Uterus (tissue), 4 donors: ENCODE results near the gene SLC39A11. TPM values are rescaled to one million over a fixed set of nuclear protein-coding genes. Genes with fewer than 3 reads are reported as not detected.

Experiments
- DNase-seq, 2 donors: peaks; one replicate each; pipeline ENCODE4 v3.0.0-alpha.2; 2019 to 2020
- H3K27ac ChIP-seq, 2 donors: fragments of 200-600 bp; sonication (generic); 1 replicate in 1 of 2; 2 replicates in 1 of 2; pipeline ENCODE4 v1.5.1; 2016 to 2018
- H3K27me3 ChIP-seq, 2 donors: fragments of 200-600 bp; sonication (generic); one replicate each; pipeline ENCODE4 v1.5.1; 2018 to 2019; ENCODE audit warnings: control low read depth in 1 of 2
- H3K36me3 ChIP-seq, 2 donors: fragments of 200-600 bp; sonication (generic); one replicate each; pipeline ENCODE4 v1.5.1; 2019; ENCODE audit warnings: control low read depth in 1 of 2
- H3K4me1 ChIP-seq, 2 donors: fragments of 200-600 bp; sonication (generic); one replicate each; pipeline ENCODE4 v1.5.1; 2018 to 2019; ENCODE audit warnings: control low read depth in 1 of 2
- H3K4me3 ChIP-seq, 2 donors: fragments of 200-600 bp; sonication (generic); 1 replicate in 1 of 2; 2 replicates in 1 of 2; pipeline ENCODE4 v1.5.1; 2018 to 2019; ENCODE audit warnings: mild to moderate bottlenecking in 1 of 2
- H3K9me3 ChIP-seq, 2 donors: fragments of 200-600 bp; sonication (generic); one replicate each; pipeline ENCODE4 v1.5.1; 2019; ENCODE audit warnings: control low read depth in 1 of 2
- POLR2A ChIP-seq, 2 donors: fragments of 450-650 bp; IDR thresholded peaks; one replicate each; pipeline ENCODE4 v1.6.1; 2016; ENCODE audit warnings: antibody characterized with exemption in 2 of 2, mild to moderate bottlenecking in 1 of 2, moderate library complexity in 1 of 2
- intact Hi-C: fragments of 100-400 bp; cut with DNase I; formaldehyde crosslinking; loops from one replicate; pipeline ENCODE4 v1.15.1; 2023; ENCODE audit warnings: low total_unique reads
- total RNA-seq, 4 donors: library from RNA; depleted of rRNA in 3 of 4; stranded (reverse); fragments of >200 nt in 3 of 4; gene quantifications; one replicate each; pipeline versions ENCODE4 v1.1.0 to v1.2.4, GENCODE V29; 2014 to 2023
- TF ChIP-seq, protein P1 (sequence below), 4 experiments: fragments of 200-600 bp in 2 of 4; fragments of 450-650 bp in 2 of 4; sonication (generic) in 2 of 4; IDR thresholded peaks; one replicate each; pipeline ENCODE4 v1.5.1; 2016 to 2019; ENCODE audit warnings: antibody characterized with exemption in 4 of 4, mild to moderate bottlenecking in 2 of 4, moderate library complexity in 1 of 4
- donor health status: DM: yes; HTN: yes; CAD: no.

SLC39A11 gene
- total RNA-seq, 4 donors from 2014 or later = 5.4 to 56.2 (median 21.0) TPM

GRCh38 chr17:72693151-72693878 is 399.2 kb downstream of the SLC39A11 start:
- Histone ChIP-seq H3K36me3 (no peaks in the 10 kb centered on the region), H3K4me1 (no peaks in the 10 kb centered on the region), H3K27me3 (no peaks in the 10 kb centered on the region), H3K9me3 (no peaks in the 10 kb centered on the region), H3K4me3 (no peak overlapping the region), H3K27ac (no peak overlapping the region)
- intact Hi-C loops = no loop called here
- no peak for TF ChIP-seq POLR2A (IDR thresholded peaks at IDR 0.05)
- TF ChIP-seq, protein P1, sequence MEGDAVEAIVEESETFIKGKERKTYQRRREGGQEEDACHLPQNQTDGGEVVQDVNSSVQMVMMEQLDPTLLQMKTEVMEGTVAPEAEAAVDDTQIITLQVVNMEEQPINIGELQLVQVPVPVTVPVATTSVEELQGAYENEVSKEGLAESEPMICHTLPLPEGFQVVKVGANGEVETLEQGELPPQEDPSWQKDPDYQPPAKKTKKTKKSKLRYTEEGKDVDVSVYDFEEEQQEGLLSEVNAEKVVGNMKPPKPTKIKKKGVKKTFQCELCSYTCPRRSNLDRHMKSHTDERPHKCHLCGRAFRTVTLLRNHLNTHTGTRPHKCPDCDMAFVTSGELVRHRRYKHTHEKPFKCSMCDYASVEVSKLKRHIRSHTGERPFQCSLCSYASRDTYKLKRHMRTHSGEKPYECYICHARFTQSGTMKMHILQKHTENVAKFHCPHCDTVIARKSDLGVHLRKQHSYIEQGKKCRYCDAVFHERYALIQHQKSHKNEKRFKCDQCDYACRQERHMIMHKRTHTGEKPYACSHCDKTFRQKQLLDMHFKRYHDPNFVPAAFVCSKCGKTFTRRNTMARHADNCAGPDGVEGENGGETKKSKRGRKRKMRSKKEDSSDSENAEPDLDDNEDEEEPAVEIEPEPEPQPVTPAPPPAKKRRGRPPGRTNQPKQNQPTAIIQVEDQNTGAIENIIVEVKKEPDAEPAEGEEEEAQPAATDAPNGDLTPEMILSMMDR (IDR thresholded peaks at IDR 0.05) = no peak
- no peak for DNase-seq

GRCh38 chr17:72692676-72693075 is 399.8 kb downstream of the SLC39A11 start:
- H3K36me3 ChIP-seq = no peaks in the 10 kb centered on the region
- no peaks in the 10 kb centered on the region for H3K4me1 ChIP-seq
- TF ChIP-seq, protein P1 (IDR thresholded peaks at IDR 0.05) = no peak
- TF ChIP-seq POLR2A (IDR thresholded peaks at IDR 0.05) = no peak
- no peaks in the 10 kb centered on the region for H3K27me3 ChIP-seq
- intact Hi-C loops = no loop called here
- no peak overlapping the region for H3K4me3 ChIP-seq
- H3K9me3 ChIP-seq = no peaks in the 10 kb centered on the region
- DNase-seq = no peak
- no peak overlapping the region for H3K27ac ChIP-seq

DNA sequence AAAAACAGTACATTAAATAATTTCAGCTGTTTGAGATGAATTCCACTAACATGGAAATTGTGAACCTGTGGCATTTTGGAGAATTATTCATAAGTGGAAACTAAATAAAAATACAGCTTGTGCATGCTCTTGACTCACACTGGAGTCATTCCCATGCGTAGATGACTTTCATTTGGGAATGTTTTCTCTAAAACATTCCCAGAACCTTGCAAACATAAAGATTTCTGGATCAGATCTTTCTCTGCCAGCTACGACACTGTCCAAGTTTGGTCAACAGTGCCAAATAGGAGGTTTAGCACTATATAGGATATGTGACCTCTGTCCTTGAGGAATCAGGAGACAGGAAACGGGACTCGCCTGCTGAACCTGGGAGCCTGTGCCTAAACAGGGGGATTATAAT is 400.9 kb downstream of the SLC39A11 start:
- intact Hi-C loops = no loop called here
- no peaks in the 10 kb centered on the region for H3K36me3 ChIP-seq

DNA sequence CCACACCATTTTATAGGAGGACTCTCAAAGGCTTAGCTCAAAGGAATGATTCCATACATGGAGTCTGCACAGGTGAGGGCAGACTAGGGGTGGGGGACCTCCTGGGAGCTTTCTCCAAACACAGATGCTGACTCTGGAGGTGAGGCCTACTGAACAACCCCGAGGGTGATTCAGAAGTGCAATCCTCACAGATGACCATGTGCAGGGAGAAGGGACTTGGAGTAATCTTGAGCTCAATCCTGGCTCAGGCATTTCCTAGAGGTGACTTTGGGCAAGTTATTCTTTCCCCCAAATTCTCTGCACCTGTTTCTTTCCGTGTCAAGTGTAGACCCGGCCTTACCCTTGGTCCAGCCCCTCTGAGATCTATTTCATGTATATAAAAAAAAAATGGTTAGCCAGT is 401.5 kb downstream of the SLC39A11 start:
- H3K4me1 ChIP-seq = no peaks in the 10 kb centered on the region
- H3K27ac ChIP-seq = no peak overlapping the region
- H3K9me3 ChIP-seq = no peaks in the 10 kb centered on the region
- DNase-seq = no peak
- intact Hi-C loops = no loop called here
- H3K4me3 ChIP-seq = no peak overlapping the region
- H3K36me3 ChIP-seq = no peaks in the 10 kb centered on the region
- TF ChIP-seq POLR2A (IDR thresholded peaks at IDR 0.05) = no peak
- TF ChIP-seq, protein P1 (IDR thresholded peaks at IDR 0.05) = no peak
- H3K27me3 ChIP-seq = no peaks in the 10 kb centered on the region

More for the DNA sequence above, 400.9 kb downstream of the SLC39A11 start:
- Histone ChIP-seq H3K27me3 (no peaks in the 10 kb centered on the region), H3K9me3 (no peaks in the 10 kb centered on the region), H3K4me1 (no peaks in the 10 kb centered on the region), H3K27ac (no peak overlapping the region), H3K4me3 (no peak overlapping the region)
- TF ChIP-seq, protein P1 (IDR thresholded peaks at IDR 0.05) = no peak
- no peak for TF ChIP-seq POLR2A (IDR thresholded peaks at IDR 0.05)
- DNase-seq = no peak

GRCh38 chr17:72687886-72688285 is 404.6 kb downstream of the SLC39A11 start:
- Histone ChIP-seq H3K9me3 (no peaks in the 10 kb centered on the region), H3K27me3 (no peaks in the 10 kb centered on the region), H3K27ac (no peak overlapping the region), H3K36me3 (no peaks in the 10 kb centered on the region), H3K4me3 (no peak overlapping the region), H3K4me1 (no peaks in the 10 kb centered on the region)
- no peak for DNase-seq
- intact Hi-C loops = no loop called here
- TF ChIP-seq, protein P1 (IDR thresholded peaks at IDR 0.05) = no peak
- TF ChIP-seq POLR2A (IDR thresholded peaks at IDR 0.05) = no peak
